Motor neuron (in vitro differentiated cells): ENCODE results near the gene ADSS1. TPM values are rescaled to one million over a fixed set of nuclear protein-coding genes. Genes with fewer than 3 reads are reported as not detected.
A peak's percentile ranks its signal among the peaks of the same experiment; 100 is the strongest.

Source experiments
- ATAC-seq, 8 experiments: fragments of 200-7000 bp; cut with Tn5 transposase; replicated peaks in 6 of 8; 2 replicates each; pipeline ENCODE4 v1.8.0; 2021; ENCODE audit warnings: mild to moderate bottlenecking in 8 of 8, moderate library complexity in 8 of 8
- H3K27ac ChIP-seq, 2 donors: fragments of 250-450 bp; sonication (Bioruptor Pico); 2 replicates each; pipeline ENCODE4 v1.9.0; 2021; ENCODE audit warnings: antibody characterized with exemption in 2 of 2, mild to moderate bottlenecking in 2 of 2, moderate library complexity in 1 of 2
- H3K4me1 ChIP-seq, 2 donors: fragments of 250-450 bp; sonication (Bioruptor Pico); replicated peaks in 1 of 2; 2 replicates each; pipeline ENCODE4 v1.6.1; 2021; ENCODE audit warnings: antibody characterized with exemption in 2 of 2, mild to moderate bottlenecking in 2 of 2, moderate library complexity in 1 of 2
- H3K4me3 ChIP-seq, 5 donors: fragments of 250-450 bp; sonication (Bioruptor Pico); 2 replicates each; pipeline ENCODE4 v1.9.0; 2021; ENCODE audit warnings: antibody characterized with exemption in 5 of 5, mild to moderate bottlenecking in 5 of 5, moderate library complexity in 4 of 5
- WGBS, 10 experiments: fragments of 450-650 bp; shearing (Covaris generic); methylation state at CpG; one replicate each; pipeline ENCODE4 v1.0.0; 2022; 5-methylcytosine and 5-hydroxymethylcytosine counted together
- in situ Hi-C, 9 experiments: fragments of 400-800 bp; cut with MboI; loops; one replicate each; pipeline ENCODE4 v1.15.0; 2021; ENCODE audit warnings: low sequenced_read_pairs in 9 of 9, low pct_unique_long_range_greater_than_20kb in 2 of 9; ENCODE audit not compliant: unreplicated experiment in 9 of 9
- total RNA-seq, 8 experiments: library from RNA; unstranded; fragments of 300-600 nt; gene quantifications; 2 replicates each; pipeline versions ENCODE4 v1.2.3 to v1.2.4, GENCODE V29; 2022

ADSS1 gene
- total RNA-seq, 8 experiments from 2014 or later = 2.0 to 13.3 (median 3.1) TPM

DNA sequence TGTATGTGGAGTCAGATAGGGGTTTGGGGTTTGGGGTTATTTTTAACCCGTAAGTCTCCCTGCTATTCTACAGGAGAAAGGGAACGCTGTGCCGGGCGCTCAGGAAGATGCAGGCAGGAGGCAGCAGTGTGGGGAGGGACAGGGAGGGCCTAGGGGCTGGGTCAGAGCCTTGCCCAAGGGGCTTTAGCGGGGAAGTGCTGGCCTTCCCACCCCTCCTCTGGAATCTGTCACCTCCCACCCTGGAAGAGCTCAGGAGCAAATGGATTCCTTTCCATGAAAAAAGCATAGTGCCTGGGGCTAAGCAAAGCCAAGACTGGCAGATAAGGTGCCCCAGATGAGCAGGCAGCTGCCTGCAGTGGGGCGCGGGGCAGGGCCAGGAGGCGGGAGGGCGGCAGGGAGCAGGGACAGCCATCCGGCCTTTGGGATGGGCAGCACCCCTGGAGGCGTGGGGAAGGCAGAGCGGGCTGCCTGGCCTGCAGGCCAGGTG lies 41.9 kb upstream of the ADSS1 start:
- Histone ChIP-seq H3K4me1 (peaks cover 55 to 74% of the 10 kb centered on the region in 2 donors), H3K27ac (peak overlapping the region; percentile 30 to 56), H3K4me3 (no peak overlapping the region)
- 28 to 81% (median 50%) methylated on average over 1 to 7 of the region's 12 CpGs; no CpG with 5 or more reads in 6 of the 10 experiments for WGBS, 10 experiments
- in situ Hi-C loops = no loop called here
- ATAC-seq = peak in 1 of 8 experiments; percentile 32

DNA sequence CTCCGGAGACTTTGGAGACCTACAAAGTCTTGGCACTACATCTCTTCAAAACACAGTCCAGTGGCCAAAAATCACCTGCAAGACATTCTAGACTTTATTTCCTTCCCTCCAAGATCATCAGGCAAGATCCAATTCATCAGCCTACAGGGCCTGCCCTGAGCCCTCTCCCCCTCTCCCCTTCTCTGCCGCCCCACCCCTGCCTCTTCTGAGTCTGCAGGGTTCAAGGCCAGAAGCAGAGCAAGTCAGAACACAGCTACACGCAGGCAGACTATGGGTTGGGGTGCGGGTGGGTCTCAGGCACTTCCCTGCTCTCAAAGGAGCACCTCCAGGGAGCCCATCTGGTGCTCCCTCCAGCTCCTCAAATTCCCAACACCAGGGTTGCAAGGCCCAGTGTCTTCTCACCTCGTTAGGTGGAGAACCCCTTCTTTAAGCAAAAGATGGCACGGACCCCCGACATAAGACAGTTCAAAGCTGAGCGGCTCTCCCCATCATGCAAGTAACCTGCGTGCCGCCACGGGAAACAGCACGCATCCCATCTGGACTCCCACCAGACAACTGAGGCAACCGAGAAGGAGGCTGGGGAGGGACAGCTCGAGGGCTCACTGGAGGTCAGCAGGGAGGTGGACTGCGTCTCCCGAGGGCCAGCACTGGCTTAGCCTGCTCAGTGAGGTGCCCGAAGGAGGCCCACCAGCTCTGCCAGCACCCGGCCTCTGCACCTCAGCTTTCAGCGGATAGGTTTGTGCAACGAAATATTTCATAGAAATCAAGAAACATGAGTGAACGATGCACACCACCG lies 40.2 kb upstream of the ADSS1 start:
- 80 to 100% (median 96%) methylated on average over 1 to 7 of the region's 22 CpGs; no CpG with 5 or more reads in 4 of the 10 experiments for WGBS, 10 experiments
- no peak overlapping the region for H3K4me3 ChIP-seq
- in situ Hi-C loops = no loop called here
- ATAC-seq = no peak
- H3K27ac ChIP-seq = peak overlapping the region in 1 of 2 donors; percentile 64
- peaks cover 46 to 66% of the 10 kb centered on the region in 2 donors for H3K4me1 ChIP-seq

DNA sequence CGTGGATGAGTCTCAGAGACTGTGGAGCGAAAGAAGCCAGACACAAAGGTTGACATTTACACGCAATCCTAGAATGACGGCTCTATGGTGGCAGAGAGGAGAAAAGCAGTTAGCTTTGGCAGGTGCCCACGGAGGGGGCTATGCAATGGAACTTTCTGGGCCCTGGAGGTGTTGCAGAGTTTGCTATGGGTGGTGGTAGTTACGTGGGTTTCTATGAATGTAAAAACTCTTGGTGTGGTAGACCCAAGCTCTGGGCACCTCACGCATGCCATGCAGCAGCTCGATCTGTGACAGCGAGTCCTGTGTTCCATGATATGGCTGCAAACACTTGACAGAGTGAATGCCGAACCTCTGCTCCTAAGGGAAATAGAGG lies 39.6 kb upstream of the ADSS1 start:
- in situ Hi-C loops = no loop called here
- no peak for ATAC-seq

DNA sequence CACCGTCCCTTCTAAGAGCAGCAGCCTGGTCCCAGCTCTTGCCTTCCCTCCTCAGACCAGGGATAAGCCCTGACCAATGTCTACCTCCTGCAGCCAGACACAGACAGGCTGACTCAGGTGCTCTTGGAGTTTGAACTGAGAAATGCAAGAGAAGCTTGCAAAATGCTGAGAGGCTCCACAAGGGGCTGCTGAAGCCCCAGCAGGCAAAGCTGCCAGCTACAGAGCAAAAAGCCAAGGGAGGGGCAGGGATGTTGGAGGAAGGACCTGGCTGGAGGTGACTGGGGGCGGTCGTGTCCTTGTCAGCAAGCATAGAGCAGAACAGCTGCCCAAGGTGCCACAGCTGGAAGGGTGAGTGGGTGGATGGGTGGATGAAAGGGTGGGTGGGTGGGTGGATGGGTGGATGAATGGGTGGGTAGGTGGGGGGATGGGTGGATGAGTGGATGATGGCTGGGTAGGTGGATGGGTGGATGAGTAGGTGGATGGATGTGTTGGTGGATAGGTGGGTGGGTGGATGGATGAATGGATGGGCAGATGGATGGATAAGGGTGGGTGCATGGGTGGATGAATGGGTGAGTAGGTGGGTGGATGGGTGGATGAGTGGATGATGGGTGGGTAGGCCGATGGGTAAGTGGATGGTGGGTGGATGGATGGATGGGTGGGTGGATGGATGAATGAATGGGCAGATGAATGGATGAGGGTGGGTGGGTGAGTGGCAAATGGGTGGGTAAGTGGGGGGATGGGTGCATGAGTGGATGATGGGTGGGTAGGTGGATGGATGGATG lies 38.6 kb upstream of the ADSS1 start:
- 0 to 89% (median 80%) methylated on average over 1 to 3 of the region's 4 CpGs; no CpG with 5 or more reads in 4 of the 10 experiments for WGBS, 10 experiments
- Histone ChIP-seq H3K4me3 (no peak overlapping the region), H3K27ac (peak overlapping the region in 1 of 2 donors; percentile 34), H3K4me1 (peaks cover 55 to 60% of the 10 kb centered on the region in 2 donors)
- in situ Hi-C loops = no loop called here
- no peak for ATAC-seq

More for the DNA sequence above, 39.6 kb upstream of the ADSS1 start:
- peaks cover 50 to 64% of the 10 kb centered on the region in 2 donors for H3K4me1 ChIP-seq
- no peak overlapping the region for H3K27ac ChIP-seq
- H3K4me3 ChIP-seq = no peak overlapping the region
- 81 to 100% (median 93%) methylated on average over 1 to 6 of the region's 10 CpGs; no CpG with 5 or more reads in 1 of the 10 experiments for WGBS, 10 experiments

DNA sequence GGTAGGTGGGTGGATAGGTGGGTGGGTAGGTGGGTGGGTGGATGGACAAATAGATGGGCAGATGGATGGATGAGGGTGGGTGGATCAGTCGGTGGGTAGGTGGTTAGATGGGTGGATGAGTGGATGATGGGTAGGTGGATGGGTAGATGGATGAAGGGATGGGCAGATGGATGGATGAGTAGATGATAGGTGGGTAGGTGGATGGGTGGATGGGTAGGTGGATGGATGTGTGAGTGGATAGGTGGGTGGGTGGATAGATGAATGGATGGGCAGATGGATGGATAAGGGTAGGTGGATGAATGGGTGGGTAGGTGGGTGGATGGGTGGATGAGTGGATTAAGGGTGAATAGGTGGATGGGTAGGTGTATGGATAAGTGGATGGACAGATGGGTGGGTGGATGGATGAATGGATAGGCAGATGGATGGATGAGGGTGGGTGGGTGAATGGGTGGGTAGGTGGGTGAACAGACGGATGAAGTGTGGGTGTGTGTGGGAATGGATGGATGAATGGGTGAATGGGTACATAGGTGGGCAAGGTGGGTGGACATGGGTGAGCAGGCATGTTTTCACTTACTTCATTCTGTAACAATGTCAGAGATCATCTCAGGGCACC lies 37.9 kb upstream of the ADSS1 start:
- in situ Hi-C loops = no loop called here
- ATAC-seq = no peak
- WGBS, 10 experiments = 100% methylated on average over 1 of the region's 2 CpGs; no CpG with 5 or more reads in 9 of the 10 experiments
- Histone ChIP-seq H3K4me3 (no peak overlapping the region), H3K4me1 (peaks cover 49 to 60% of the 10 kb centered on the region in 2 donors), H3K27ac (no peak overlapping the region)

DNA sequence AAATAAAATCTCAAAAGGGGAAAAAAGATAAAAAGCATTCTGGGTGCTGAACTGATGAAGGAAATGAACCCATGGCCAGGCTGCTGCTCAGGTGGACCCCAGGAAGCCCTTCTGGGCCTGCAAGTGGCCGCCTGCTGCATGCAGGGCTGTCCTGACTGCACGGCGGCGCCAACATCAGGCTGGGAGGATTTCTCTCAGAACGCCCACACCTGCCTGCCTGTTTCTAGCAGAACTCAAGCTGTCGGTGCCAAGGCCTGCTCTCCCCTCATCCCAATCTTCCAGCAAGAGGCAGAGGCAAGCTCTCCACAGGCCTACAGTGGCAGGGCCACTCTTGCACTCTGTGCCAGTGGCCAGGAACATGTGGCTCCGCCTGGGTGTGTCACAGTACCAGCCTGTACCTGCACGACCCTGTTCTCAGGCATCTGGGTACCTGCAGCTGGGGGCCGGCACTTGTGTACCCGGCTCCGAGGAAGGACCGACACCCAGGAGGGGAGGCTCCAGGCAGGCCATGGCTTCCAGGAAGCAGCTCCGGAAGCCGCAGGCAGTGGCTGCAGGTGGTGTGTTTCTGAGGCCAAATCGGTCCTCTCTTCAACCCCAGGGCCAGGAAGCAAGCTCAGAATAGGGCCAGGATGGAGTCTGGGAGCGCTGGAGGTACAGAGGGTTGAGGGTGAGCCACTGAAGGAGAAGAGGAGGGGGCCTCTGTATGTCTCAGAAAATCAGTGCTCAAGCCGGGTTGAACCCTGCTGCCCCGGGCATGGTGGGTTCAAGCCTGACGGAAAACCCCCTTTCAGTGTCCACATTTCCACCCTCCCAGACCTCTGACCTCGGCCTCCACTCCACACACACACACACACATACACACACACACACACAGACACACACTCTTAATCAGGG lies 37.2 kb upstream of the ADSS1 start:
- no peak for ATAC-seq
- in situ Hi-C loops = no loop called here
- Histone ChIP-seq H3K4me1 (peaks cover 41 to 60% of the 10 kb centered on the region in 2 donors), H3K27ac (no peak overlapping the region), H3K4me3 (no peak overlapping the region)
- WGBS, 10 experiments = 67 to 100% (median 91%) methylated on average over 1 to 7 of the region's 20 CpGs; no CpG with 5 or more reads in 4 of the 10 experiments

DNA sequence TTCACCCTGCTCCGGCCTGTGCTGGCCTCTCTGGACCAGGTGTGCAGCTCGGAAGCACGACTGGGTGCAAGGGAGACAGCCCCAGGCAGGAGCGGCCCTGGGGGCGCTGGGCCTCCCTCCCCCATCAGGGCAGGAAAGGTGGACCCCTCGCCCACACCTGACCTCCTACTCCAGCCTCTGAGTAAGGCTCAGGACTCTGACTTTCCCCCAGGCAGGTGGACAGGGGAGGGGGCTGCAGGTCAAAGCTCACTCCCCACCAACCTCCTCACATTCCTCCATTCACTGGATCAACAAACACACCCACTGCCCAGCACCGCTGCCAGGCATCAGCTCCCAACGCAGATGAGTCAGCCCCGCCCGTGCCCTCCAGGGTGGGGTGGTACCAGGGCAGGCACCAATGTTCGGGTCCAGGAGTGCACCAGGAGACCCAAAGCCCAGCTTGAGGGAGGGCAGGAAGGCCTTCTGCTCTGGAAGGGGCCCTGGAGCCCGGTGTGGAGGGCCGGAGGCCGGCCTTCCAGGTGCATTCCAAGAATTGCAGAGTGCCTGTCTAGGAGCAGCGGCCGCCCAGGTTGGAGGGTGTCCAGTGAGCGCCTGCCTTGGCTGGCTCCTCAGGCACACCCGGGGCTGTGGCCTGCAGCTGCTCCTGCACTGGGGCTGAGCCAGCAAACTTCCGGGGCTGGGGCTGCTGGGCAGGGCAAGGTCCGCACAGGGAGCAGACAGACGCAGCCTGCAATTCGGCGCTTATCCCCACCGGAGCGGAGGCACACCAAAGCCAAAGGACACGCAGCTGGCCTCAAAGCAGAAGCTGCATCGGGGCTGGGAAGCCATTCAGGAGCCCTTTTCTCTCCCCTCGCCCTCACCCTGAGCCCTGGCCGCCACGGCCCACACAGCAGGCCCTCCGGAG lies 36.2 kb upstream of the ADSS1 start:
- in situ Hi-C loops = no loop called here
- peak overlapping the region in 1 of 2 donors; percentile 76 for H3K27ac ChIP-seq
- peak; percentile 5 to 77 (median 38) for ATAC-seq

DNA sequence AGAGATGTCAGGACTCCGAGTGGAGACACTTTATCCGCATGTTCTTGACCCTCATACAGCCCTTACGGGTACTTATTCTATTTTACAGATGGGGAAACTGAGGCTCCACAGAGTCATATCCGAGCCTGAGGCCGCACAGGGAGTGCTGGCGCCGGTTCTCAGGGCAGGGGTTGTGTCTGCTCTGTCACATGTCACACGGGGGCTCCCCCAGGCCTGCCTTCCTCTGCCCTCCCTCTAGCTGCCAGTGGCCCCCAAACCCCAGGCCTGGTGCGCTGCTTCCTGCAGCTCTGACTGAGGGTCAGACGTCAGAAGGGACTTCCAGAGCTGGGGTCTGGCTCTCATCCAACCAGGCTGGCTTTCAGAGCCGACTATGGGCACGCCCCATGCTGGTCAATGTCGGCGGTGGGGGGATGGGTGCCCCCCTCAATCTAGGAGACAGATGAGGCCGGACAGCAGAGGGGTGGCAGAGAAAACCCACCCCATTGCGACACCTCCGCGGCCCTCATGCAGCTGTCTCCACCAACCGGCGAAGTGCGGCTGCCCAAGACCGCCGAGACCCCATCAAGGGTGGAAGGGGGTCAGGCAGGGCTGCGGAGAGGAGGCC lies 35.4 kb upstream of the ADSS1 start:
- Histone ChIP-seq H3K27ac (peak overlapping the region in 1 of 2 donors; percentile 76), H3K4me1 (peaks cover 25 to 42% of the 10 kb centered on the region in 2 donors), H3K4me3 (no peak overlapping the region)
- WGBS, 10 experiments = 39 to 100% (median 55%) methylated on average over 1 to 8 of the region's 24 CpGs; no CpG with 5 or more reads in 7 of the 10 experiments
- in situ Hi-C loops = no loop called here
- ATAC-seq = peak in 3 of 8 experiments; percentile 1 to 2 (median 1)

More for the DNA sequence above, 36.2 kb upstream of the ADSS1 start:
- peaks cover 32 to 50% of the 10 kb centered on the region in 2 donors for H3K4me1 ChIP-seq
- H3K4me3 ChIP-seq = no peak overlapping the region
- WGBS, 10 experiments = 14 to 100% (median 53%) methylated on average over 1 to 9 of the region's 31 CpGs; no CpG with 5 or more reads in 4 of the 10 experiments

DNA sequence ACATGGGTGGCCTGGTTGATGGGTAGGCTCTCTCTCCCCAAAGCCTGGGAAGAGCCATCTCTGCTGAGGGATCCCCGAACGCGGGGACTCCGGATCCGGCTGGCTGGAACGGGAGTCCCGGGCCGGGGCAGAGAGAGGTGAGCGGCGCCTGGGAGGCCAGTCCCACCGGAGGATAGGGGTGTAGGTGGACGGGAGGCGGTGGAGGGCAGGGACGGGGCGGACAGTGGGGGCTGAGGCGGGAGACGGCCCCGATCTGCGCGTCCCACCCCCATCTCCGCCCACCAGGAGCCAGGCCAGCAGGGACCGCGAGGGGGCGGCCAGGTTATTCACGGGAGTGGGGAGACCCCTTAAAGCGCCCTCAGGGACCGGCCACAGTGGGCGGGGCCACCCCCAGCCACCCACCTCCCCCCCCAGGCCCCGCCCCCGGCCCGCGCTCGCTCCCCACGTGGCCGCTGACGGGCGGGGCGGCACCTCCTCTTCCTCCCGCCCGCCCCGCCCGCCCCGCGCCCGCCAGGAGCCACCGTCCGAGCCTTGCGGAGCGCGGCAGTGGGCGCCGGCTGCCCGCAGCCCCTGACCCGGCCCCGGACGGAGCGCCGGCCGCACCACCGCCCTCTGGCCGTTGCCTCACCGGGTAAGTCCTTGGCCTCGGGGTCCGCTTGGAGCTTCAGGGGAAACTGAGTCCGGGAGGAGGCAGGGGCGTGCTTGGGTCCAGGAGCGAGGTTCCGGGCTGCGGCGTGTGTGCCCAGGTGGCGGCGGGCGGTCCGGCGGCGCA lies 34.7 kb upstream of the ADSS1 start, which contains the start of gene INF2:
Gene INF2 (plus strand): TSS at position 510 of the 772 bp plus-strand sequence. CDS start 11,748 bp downstream, outside the sequence.
- Histone ChIP-seq H3K27ac (peak within 1 kb of the TSS in 1 of 2 donors; percentile 76), H3K4me3 (peak within 1 kb of the TSS; percentile 25 to 50 (median 38)), H3K4me1 (peaks cover 22 to 39% of the 10 kb centered on the region in 2 donors)
- in situ Hi-C loops = no loop called here
- 0 to 10% methylated on average over 2 to 4 of the region's 76 CpGs; no CpG with 5 or more reads in 8 of the 10 experiments for WGBS, 10 experiments
- peak; percentile 25 to 86 (median 72) for ATAC-seq
